ENCODE results near the gene SYT2. TPM values are rescaled to one million over a fixed set of nuclear protein-coding genes. Genes with fewer than 3 reads are reported as not detected.

Gene SYT2
- total and polyA plus RNA-seq, 4 donors = 0.03 to 0.09 (median 0.05) TPM; not detected in 1

GRCh38 chr1:202579806-202580205, 130.4 kb downstream of the SYT2 start:
- intact Hi-C loops (cut with DNase I) = loop anchor here in 1 of 2 donors (10.0 kb wide), 1 partner anchor 45 kb away; no protein-coding TSS in a partner anchor
- Histone ChIP-seq H3K27ac (ENCODE audit: low read depth in 1 of 2, low read length in 2 of 2) (peak overlapping the region; percentile 65 to 67), H3K9me3 (ENCODE audit: control insufficient read depth, low read length) (no peaks in the 10 kb centered on the region), H3K4me3 (ENCODE audit: low read length in 2 of 2) (no peak overlapping the region), H3K4me1 (ENCODE audit: control insufficient read depth in 1 of 2, insufficient read depth in 2 of 2, low read length in 2 of 2) (peaks cover 8 to 12% of the 10 kb centered on the region in 2 donors), H3K36me3 (ENCODE audit: control insufficient read depth in 1 of 2, insufficient read depth in 2 of 2, low read length in 1 of 2) (peaks cover 12 to 17% of the 10 kb centered on the region in 2 donors), H3K27me3 (ENCODE audit: control insufficient read depth in 1 of 2, insufficient read depth in 2 of 2, low read length in 1 of 2) (no peaks in the 10 kb centered on the region)
- ATAC-seq (ENCODE audit: low FRiP score) (no peak), DNase-seq (no peak)
- 35 to 40% methylated on average over 2 of the region's 2 CpGs for WGBS, 2 donors

- Histone ChIP-seq H3K4me3 (ENCODE audit: low read length in 2 of 2) (no peak overlapping the region), H3K27ac (ENCODE audit: low read depth in 1 of 2, low read length in 2 of 2) (peak overlapping the region; percentile 57 to 87), H3K9me3 (ENCODE audit: control insufficient read depth, low read length) (no peaks in the 10 kb centered on the region), H3K27me3 (ENCODE audit: control insufficient read depth in 1 of 2, insufficient read depth in 2 of 2, low read length in 1 of 2) (no peaks in the 10 kb centered on the region), H3K4me1 (ENCODE audit: control insufficient read depth in 1 of 2, insufficient read depth in 2 of 2, low read length in 2 of 2) (peaks cover 8 to 12% of the 10 kb centered on the region in 2 donors), H3K36me3 (ENCODE audit: control insufficient read depth in 1 of 2, insufficient read depth in 2 of 2, low read length in 1 of 2) (peaks cover 19 to 21% of the 10 kb centered on the region in 2 donors)
- 31 to 32% methylated on average over 6 of the region's 6 CpGs for WGBS, 2 donors
- intact Hi-C loops (cut with DNase I) = loop anchor here in 1 of 2 donors (10.0 kb wide), 1 partner anchor 46 kb away; no protein-coding TSS in a partner anchor
- DNase-seq (no peak), ATAC-seq (ENCODE audit: low FRiP score) (no peak)
Measured at GRCh38 chr1:202578565-202578964, 131.7 kb downstream of the SYT2 start.

GRCh38 chr1:202578001-202578504, 132.2 kb downstream of the SYT2 start:
- DNase-seq = no peak
- intact Hi-C loops (cut with DNase I) = loop anchor here in 1 of 2 donors (10.0 kb wide), 1 partner anchor 47 kb away; no protein-coding TSS in a partner anchor
- Histone ChIP-seq H3K4me3 (ENCODE audit: low read length in 2 of 2) (no peak overlapping the region), H3K36me3 (ENCODE audit: control insufficient read depth in 1 of 2, insufficient read depth in 2 of 2, low read length in 1 of 2) (peaks cover 18 to 21% of the 10 kb centered on the region in 2 donors), H3K4me1 (ENCODE audit: control insufficient read depth in 1 of 2, insufficient read depth in 2 of 2, low read length in 2 of 2) (peaks cover 7 to 12% of the 10 kb centered on the region in 2 donors), H3K27ac (ENCODE audit: low read depth in 1 of 2, low read length in 2 of 2) (peak overlapping the region; percentile 57 to 87), H3K9me3 (ENCODE audit: control insufficient read depth, low read length) (no peaks in the 10 kb centered on the region), H3K27me3 (ENCODE audit: control insufficient read depth in 1 of 2, insufficient read depth in 2 of 2, low read length in 1 of 2) (no peaks in the 10 kb centered on the region)
- no peak for ATAC-seq (ENCODE audit: low FRiP score)
- 12 to 17% methylated on average over 4 of the region's 4 CpGs for WGBS, 2 donors

- no peaks in the 10 kb centered on the region for H3K9me3 ChIP-seq (ENCODE audit: control insufficient read depth, low read length)
- H3K27ac ChIP-seq (ENCODE audit: low read depth in 1 of 2, low read length in 2 of 2) = peak overlapping the region; percentile 30 to 87
- no peak overlapping the region for H3K4me3 ChIP-seq (ENCODE audit: low read length in 2 of 2)
- DNase-seq (no peak), ATAC-seq (ENCODE audit: low FRiP score) (no peak)
- WGBS, 2 donors = 4 to 6% methylated on average over 2 of the region's 2 CpGs
- no peaks in the 10 kb centered on the region for H3K27me3 ChIP-seq (ENCODE audit: control insufficient read depth in 1 of 2, insufficient read depth in 2 of 2, low read length in 1 of 2)
- intact Hi-C loops (cut with DNase I) = loop anchor here in 1 of 2 donors (10.0 kb wide), 1 partner anchor 47 kb away; no protein-coding TSS in a partner anchor
- peaks cover 7 to 12% of the 10 kb centered on the region in 2 donors for H3K4me1 ChIP-seq (ENCODE audit: control insufficient read depth in 1 of 2, insufficient read depth in 2 of 2, low read length in 2 of 2)
- H3K36me3 ChIP-seq (ENCODE audit: control insufficient read depth in 1 of 2, insufficient read depth in 2 of 2, low read length in 1 of 2) = peaks cover 18 to 23% of the 10 kb centered on the region in 2 donors
Measured at GRCh38 chr1:202577381-202577780, 132.9 kb downstream of the SYT2 start.

- Histone ChIP-seq H3K36me3 (ENCODE audit: control insufficient read depth in 1 of 2, insufficient read depth in 2 of 2, low read length in 1 of 2) (peaks cover 14 to 22% of the 10 kb centered on the region in 2 donors), H3K4me1 (ENCODE audit: control insufficient read depth in 1 of 2, insufficient read depth in 2 of 2, low read length in 2 of 2) (peaks cover 7 to 12% of the 10 kb centered on the region in 2 donors), H3K9me3 (ENCODE audit: control insufficient read depth, low read length) (no peaks in the 10 kb centered on the region), H3K4me3 (ENCODE audit: low read length in 2 of 2) (no peak overlapping the region), H3K27ac (ENCODE audit: low read depth in 1 of 2, low read length in 2 of 2) (peak overlapping the region; percentile 36 to 78), H3K27me3 (ENCODE audit: control insufficient read depth in 1 of 2, insufficient read depth in 2 of 2, low read length in 1 of 2) (no peaks in the 10 kb centered on the region)
- no peak for DNase-seq
- intact Hi-C loops (cut with DNase I) = loop anchor here in 1 of 2 donors (10.0 kb wide), 1 partner anchor 48 kb away; no protein-coding TSS in a partner anchor
- no peak for ATAC-seq (ENCODE audit: low FRiP score)
- WGBS, 2 donors = 9 to 13% methylated on average over 1 of the region's 1 CpG
Measured at GRCh38 chr1:202576816-202577215, 133.4 kb downstream of the SYT2 start.

GRCh38 chr1:202575918-202576653, 134.2 kb downstream of the SYT2 start:
- H3K27ac ChIP-seq (ENCODE audit: low read depth in 1 of 2, low read length in 2 of 2) = peak overlapping the region; percentile 61 to 75
- H3K4me1 ChIP-seq (ENCODE audit: control insufficient read depth in 1 of 2, insufficient read depth in 2 of 2, low read length in 2 of 2) = peaks cover 7 to 12% of the 10 kb centered on the region in 2 donors
- DNase-seq (no peak), ATAC-seq (ENCODE audit: low FRiP score) (peak; percentile 40)
- no peaks in the 10 kb centered on the region for H3K9me3 ChIP-seq (ENCODE audit: control insufficient read depth, low read length)
- H3K4me3 ChIP-seq (ENCODE audit: low read length in 2 of 2) = no peak overlapping the region
- no peaks in the 10 kb centered on the region for H3K27me3 ChIP-seq (ENCODE audit: control insufficient read depth in 1 of 2, insufficient read depth in 2 of 2, low read length in 1 of 2)
- WGBS, 2 donors = 14 to 16% methylated on average over 2 of the region's 2 CpGs
- intact Hi-C loops (cut with DNase I) = loop anchor here in 1 of 2 donors (10.0 kb wide), 1 partner anchor 49 kb away; no protein-coding TSS in a partner anchor
- peaks cover 9 to 19% of the 10 kb centered on the region in 2 donors for H3K36me3 ChIP-seq (ENCODE audit: control insufficient read depth in 1 of 2, insufficient read depth in 2 of 2, low read length in 1 of 2)

GRCh38 chr1:202572867-202573266, 137.4 kb downstream of the SYT2 start:
- no peaks in the 10 kb centered on the region for H3K9me3 ChIP-seq (ENCODE audit: control insufficient read depth, low read length)
- H3K4me3 ChIP-seq (ENCODE audit: low read length in 2 of 2) = no peak overlapping the region
- ATAC-seq (ENCODE audit: low FRiP score) (no peak), DNase-seq (no peak)
- intact Hi-C loops (cut with DNase I) = loop anchor here in 1 of 2 donors (10.0 kb wide), 1 partner anchor 52 kb away; no protein-coding TSS in a partner anchor
- no peaks in the 10 kb centered on the region for H3K27me3 ChIP-seq (ENCODE audit: control insufficient read depth in 1 of 2, insufficient read depth in 2 of 2, low read length in 1 of 2)
- peaks cover 12 to 24% of the 10 kb centered on the region in 2 donors for H3K36me3 ChIP-seq (ENCODE audit: control insufficient read depth in 1 of 2, insufficient read depth in 2 of 2, low read length in 1 of 2)
- H3K27ac ChIP-seq (ENCODE audit: low read depth in 1 of 2, low read length in 2 of 2) = peak overlapping the region; percentile 45 to 58
- H3K4me1 ChIP-seq (ENCODE audit: control insufficient read depth in 1 of 2, insufficient read depth in 2 of 2, low read length in 2 of 2) = peaks cover 9 to 13% of the 10 kb centered on the region in 2 donors
- 33 to 37% methylated on average over 1 of the region's 1 CpG for WGBS, 2 donors

GRCh38 chr1:202571719-202572339, 138.4 kb downstream of the SYT2 start:
- DNase-seq (no peak), ATAC-seq (ENCODE audit: low FRiP score) (peak; percentile 59)
- H3K27ac ChIP-seq (ENCODE audit: low read depth in 1 of 2, low read length in 2 of 2) = peak overlapping the region in 1 of 2 donors; percentile 82
- H3K4me3 ChIP-seq (ENCODE audit: low read length in 2 of 2) = no peak overlapping the region
- H3K4me1 ChIP-seq (ENCODE audit: control insufficient read depth in 1 of 2, insufficient read depth in 2 of 2, low read length in 2 of 2) = peaks cover 7 to 19% of the 10 kb centered on the region in 2 donors
- H3K27me3 ChIP-seq (ENCODE audit: control insufficient read depth in 1 of 2, insufficient read depth in 2 of 2, low read length in 1 of 2) = no peaks in the 10 kb centered on the region
- 34 to 40% methylated on average over 3 of the region's 3 CpGs for WGBS, 2 donors
- intact Hi-C loops (cut with DNase I) = loop anchor here in 1 of 2 donors (10.0 kb wide), 1 partner anchor 53 kb away; no protein-coding TSS in a partner anchor
- H3K9me3 ChIP-seq (ENCODE audit: control insufficient read depth, low read length) = no peaks in the 10 kb centered on the region
- peaks cover 12 to 23% of the 10 kb centered on the region in 2 donors for H3K36me3 ChIP-seq (ENCODE audit: control insufficient read depth in 1 of 2, insufficient read depth in 2 of 2, low read length in 1 of 2)
